WTC11 (cell line): ENCODE data around the gene HNRNPAB.

Experiments used
- HMGA2 ChIP-seq: fragments of 250-450 bp; sonication (Bioruptor Pico); IDR thresholded peaks from 2 replicates; pipeline ENCODE4 v1.4.0; 2021; ENCODE audit warnings: mild to moderate bottlenecking, moderate library complexity
- NFE2L1 ChIP-seq: sonication (generic); formaldehyde crosslinking; IDR thresholded peaks from 2 replicates; pipeline ENCODE4 v1.8.1; 2023; ENCODE audit warnings: missing genetic modification reagents
- TF ChIP-seq, protein P1 (sequence below): sonication (generic); formaldehyde crosslinking; IDR thresholded peaks from 2 replicates; pipeline ENCODE4 v1.8.1; 2022; ENCODE audit warnings: mild to moderate bottlenecking, moderate library complexity, missing genetic modification reagents

DNA sequence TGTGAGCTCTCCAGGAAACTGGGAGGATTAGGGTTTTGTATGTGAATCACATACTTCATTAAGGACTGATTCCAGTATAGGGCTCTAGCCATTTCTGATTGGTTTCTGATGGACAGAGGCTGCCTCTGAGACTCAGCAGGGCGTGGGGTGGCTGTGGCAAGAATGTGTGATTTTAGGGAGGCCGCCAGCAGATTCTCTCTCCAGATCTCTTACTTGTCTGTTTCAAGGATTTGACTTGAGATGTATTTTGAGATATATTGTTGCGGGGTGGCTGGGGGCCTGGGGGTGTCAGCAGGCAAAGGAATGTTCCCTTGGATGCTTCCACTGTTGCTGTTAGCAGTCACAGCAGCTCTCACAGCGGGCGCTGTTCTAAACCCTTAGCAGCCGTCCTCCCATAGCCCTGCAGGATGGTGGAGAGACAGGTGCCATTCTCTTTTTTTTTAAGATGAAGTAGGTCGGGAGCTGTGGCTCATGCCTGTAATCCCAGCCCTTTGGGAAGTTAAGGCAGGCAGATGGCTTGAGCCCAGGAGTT is 8.0 kb upstream of the HNRNPAB start:
- TF ChIP-seq, protein P1, sequence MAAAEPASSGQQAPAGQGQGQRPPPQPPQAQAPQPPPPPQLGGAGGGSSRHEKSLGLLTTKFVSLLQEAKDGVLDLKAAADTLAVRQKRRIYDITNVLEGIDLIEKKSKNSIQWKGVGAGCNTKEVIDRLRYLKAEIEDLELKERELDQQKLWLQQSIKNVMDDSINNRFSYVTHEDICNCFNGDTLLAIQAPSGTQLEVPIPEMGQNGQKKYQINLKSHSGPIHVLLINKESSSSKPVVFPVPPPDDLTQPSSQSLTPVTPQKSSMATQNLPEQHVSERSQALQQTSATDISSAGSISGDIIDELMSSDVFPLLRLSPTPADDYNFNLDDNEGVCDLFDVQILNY (CRISPR knock-in tag) = no peak
- no peak for TF ChIP-seq HMGA2 (CRISPR knock-in tag)
- no peak for TF ChIP-seq NFE2L1 (CRISPR knock-in tag)
